Measurements from ENCODE around the gene CCDC8. TPM values are rescaled to one million over a fixed set of nuclear protein-coding genes. Genes with fewer than 3 reads are reported as not detected.

Gene CCDC8
- total RNA-seq, 4 donors from 2014 or later = 2.8 to 7.3 (median 5.0) TPM

DNA sequence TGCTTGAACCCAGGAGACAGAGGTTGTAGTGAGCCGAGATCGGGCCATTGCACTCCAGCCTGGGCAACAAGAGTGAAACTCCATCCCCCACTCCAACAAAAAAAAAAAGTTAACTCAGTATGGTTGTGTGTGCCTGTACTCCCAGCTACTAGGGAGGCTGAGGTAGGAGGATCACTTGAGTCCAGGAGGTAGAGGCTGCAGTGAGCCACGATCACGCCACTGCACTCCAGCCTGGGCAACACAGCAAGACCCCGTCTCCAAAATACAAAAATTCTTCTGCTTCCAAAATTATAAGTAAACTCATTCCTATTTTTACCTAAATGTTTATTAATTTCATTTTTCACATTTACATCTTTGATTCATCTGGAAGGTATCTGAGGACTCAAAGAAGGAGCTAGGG is 43.6 kb upstream of the CCDC8 start:
- Histone ChIP-seq H3K27me3 (no peaks in the 10 kb centered on the region), H3K4me1 (no peaks in the 10 kb centered on the region), H3K9me3 (no peaks in the 10 kb centered on the region), H3K27ac (no peak overlapping the region), H3K36me3 (no peaks in the 10 kb centered on the region), H3K4me3 (no peak overlapping the region)
- DNase-seq (ENCODE audit: low spot score in 2 of 2) = no peak
- TF ChIP-seq EP300 (IDR thresholded peaks at IDR 0.05) (no peak), POLR2A (IDR thresholded peaks at IDR 0.05) (no peak)
- TF ChIP-seq, protein P1, sequence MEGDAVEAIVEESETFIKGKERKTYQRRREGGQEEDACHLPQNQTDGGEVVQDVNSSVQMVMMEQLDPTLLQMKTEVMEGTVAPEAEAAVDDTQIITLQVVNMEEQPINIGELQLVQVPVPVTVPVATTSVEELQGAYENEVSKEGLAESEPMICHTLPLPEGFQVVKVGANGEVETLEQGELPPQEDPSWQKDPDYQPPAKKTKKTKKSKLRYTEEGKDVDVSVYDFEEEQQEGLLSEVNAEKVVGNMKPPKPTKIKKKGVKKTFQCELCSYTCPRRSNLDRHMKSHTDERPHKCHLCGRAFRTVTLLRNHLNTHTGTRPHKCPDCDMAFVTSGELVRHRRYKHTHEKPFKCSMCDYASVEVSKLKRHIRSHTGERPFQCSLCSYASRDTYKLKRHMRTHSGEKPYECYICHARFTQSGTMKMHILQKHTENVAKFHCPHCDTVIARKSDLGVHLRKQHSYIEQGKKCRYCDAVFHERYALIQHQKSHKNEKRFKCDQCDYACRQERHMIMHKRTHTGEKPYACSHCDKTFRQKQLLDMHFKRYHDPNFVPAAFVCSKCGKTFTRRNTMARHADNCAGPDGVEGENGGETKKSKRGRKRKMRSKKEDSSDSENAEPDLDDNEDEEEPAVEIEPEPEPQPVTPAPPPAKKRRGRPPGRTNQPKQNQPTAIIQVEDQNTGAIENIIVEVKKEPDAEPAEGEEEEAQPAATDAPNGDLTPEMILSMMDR (IDR thresholded peaks at IDR 0.05) = no peak
- 91 to 94% methylated on average over 5 of the region's 5 CpGs for WGBS, 2 donors

DNA sequence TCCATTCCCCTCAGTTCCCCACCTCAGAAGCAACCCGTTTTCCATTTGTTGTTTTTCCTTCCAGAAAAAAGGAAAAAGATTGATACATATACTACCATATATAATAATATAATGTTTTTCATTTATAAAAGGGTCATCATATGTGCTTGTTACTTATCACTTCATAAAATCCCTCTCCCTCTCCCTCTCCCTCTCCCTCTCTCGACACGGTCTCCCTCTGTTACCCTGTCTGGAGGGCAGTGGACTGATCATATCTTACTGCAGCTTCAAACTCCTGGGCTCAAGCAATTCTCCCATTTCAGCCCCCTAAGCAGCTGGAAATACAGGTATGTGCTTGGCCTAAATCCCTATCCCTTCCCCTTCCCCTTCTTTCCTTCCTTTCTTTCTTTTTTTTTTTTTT is 40.9 kb upstream of the CCDC8 start:
- 54 to 58% methylated on average over 3 of the region's 3 CpGs for WGBS, 2 donors
- Histone ChIP-seq H3K36me3 (no peaks in the 10 kb centered on the region), H3K4me3 (no peak overlapping the region), H3K27ac (no peak overlapping the region), H3K9me3 (no peaks in the 10 kb centered on the region), H3K27me3 (no peaks in the 10 kb centered on the region), H3K4me1 (no peaks in the 10 kb centered on the region)
- TF ChIP-seq, protein P1 (IDR thresholded peaks at IDR 0.05) = no peak
- TF ChIP-seq EP300 (IDR thresholded peaks at IDR 0.05) (no peak), POLR2A (IDR thresholded peaks at IDR 0.05) (no peak)
- no peak for DNase-seq (ENCODE audit: low spot score in 2 of 2)

DNA sequence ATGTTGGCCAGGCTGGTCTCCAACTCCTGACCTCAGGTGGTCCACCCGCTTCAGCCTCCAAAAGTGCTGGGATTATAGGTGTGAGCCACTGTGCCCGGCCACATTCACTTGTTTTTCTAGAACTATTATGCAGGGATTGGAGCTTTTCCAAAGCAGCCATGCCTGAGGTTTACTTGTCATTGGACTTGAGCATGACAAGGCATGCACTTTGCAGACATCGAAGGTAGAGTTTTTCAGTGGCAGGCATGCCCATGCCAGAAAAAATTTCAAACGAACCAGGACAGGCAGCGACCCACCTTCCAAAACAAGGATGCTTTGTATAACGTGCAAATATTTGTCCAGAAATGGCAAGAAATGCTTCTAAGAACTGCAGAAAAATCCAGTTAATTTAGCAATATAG is 40.3 kb upstream of the CCDC8 start:
- DNase-seq (ENCODE audit: low spot score in 2 of 2) = no peak
- H3K27ac ChIP-seq = no peak overlapping the region
- no peak overlapping the region for H3K4me3 ChIP-seq
- H3K36me3 ChIP-seq = no peaks in the 10 kb centered on the region
- TF ChIP-seq POLR2A (IDR thresholded peaks at IDR 0.05) (no peak), EP300 (IDR thresholded peaks at IDR 0.05) (no peak)
- TF ChIP-seq, protein P1 (IDR thresholded peaks at IDR 0.05) = no peak
- no peaks in the 10 kb centered on the region for H3K9me3 ChIP-seq
- no peaks in the 10 kb centered on the region for H3K4me1 ChIP-seq
- WGBS, 2 donors = 73 to 80% methylated on average over 6 of the region's 6 CpGs
- H3K27me3 ChIP-seq = no peaks in the 10 kb centered on the region

DNA sequence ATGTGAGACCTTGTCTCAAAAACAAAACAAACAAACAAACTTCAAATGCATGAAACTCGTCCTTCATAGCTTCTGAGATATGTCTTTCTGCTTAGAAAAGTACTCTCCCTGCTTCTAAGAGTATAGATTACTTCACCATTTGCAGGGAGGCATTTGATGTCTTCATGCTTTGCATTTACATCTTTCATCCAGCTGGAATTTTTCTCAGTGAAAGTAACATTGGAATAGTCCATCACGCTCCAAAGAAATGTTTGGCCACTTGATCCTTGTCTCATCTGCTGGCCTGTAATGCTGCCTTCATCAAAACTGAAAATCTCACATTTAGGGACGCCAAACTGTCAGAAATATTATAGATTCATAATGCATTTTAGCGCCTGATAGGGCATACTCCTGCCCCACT is 38.8 kb upstream of the CCDC8 start:
- 48 to 61% methylated on average over 4 of the region's 4 CpGs for WGBS, 2 donors
- Histone ChIP-seq H3K4me1 (no peaks in the 10 kb centered on the region), H3K27ac (no peak overlapping the region), H3K9me3 (no peaks in the 10 kb centered on the region), H3K4me3 (no peak overlapping the region), H3K36me3 (no peaks in the 10 kb centered on the region), H3K27me3 (no peaks in the 10 kb centered on the region)
- TF ChIP-seq POLR2A (IDR thresholded peaks at IDR 0.05) = no peak
- no peak for DNase-seq (ENCODE audit: low spot score in 2 of 2)

DNA sequence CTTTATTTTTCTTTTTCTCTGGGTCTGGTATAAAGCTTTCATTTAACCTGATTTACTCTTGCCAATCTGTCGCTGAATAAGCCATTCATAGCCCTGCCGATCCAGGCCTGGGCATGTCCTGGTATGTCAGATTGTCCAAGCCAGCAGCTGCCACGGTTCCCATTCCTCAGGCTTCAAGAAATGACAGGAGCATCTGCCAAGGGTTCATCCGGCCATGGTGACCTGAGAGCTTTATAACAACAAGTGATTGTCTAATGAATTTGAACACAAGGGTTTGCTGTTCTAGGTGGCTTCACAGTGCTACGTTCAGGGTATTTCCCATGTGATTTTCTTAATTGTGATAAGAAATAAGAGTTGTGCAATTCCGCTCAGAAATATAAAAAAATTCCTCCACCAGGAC is 38.0 kb upstream of the CCDC8 start:
- H3K27ac ChIP-seq = no peak overlapping the region

More for the DNA sequence above, 38.0 kb upstream of the CCDC8 start:
- no peaks in the 10 kb centered on the region for H3K4me1 ChIP-seq
- 41 to 47% methylated on average over 6 of the region's 6 CpGs for WGBS, 2 donors
- H3K9me3 ChIP-seq = no peaks in the 10 kb centered on the region
- DNase-seq (ENCODE audit: low spot score in 2 of 2) = no peak
- H3K36me3 ChIP-seq = no peaks in the 10 kb centered on the region
- TF ChIP-seq EP300 (IDR thresholded peaks at IDR 0.05) (no peak), POLR2A (IDR thresholded peaks at IDR 0.05) (no peak)
- TF ChIP-seq, protein P1 (IDR thresholded peaks at IDR 0.05) = no peak
- H3K4me3 ChIP-seq = no peak overlapping the region
- H3K27me3 ChIP-seq = no peaks in the 10 kb centered on the region

Data from tibial nerve (tissue), 4 donors.